ENCODE measurements around the gene LRRC8D.
A peak's percentile ranks its signal among the peaks of the same experiment; 100 is the strongest.

LRRC8D gene

DNA sequence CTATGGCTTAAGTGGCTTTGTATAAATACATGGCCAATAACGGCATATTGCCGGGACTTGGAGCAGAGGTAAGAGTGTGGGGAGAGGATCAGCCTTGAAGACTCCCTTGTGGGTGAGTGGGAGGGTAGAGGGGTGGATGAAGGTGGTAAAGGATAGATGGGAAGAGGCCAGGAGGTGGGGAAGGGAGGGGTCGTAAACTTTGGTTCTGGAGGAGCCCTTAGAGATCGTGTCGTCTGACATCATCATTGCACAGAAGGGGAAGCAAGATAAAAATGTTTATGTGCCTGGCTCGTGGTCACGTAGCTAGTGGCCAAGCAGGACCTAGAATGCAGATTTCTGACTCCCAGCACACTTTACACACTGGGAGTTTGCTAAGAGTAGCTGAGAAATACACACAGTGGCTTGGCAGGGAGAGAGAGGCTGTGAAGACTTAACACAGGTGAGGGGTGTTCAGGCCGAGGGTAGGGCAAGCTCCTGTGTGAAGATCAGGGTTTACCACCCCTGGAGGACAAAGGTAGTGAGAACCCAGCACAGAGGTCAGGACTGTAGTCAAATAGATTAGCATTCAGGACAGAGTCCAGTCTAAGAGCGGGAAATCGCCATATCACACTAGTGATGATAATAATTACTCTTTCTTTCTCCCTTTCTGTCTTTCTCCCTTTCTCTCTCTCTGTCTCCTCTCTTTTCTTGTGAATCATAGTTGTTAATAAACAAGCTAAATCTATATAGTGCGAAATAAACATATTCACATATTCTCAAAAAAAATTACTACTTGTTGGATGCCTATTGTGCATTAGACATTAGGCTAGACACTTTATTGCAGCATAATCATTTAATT is 75.5 kb downstream of the LRRC8D start:
- peak; percentile 91 for DNase-seq (ENCODE audit: low read depth)

DNA sequence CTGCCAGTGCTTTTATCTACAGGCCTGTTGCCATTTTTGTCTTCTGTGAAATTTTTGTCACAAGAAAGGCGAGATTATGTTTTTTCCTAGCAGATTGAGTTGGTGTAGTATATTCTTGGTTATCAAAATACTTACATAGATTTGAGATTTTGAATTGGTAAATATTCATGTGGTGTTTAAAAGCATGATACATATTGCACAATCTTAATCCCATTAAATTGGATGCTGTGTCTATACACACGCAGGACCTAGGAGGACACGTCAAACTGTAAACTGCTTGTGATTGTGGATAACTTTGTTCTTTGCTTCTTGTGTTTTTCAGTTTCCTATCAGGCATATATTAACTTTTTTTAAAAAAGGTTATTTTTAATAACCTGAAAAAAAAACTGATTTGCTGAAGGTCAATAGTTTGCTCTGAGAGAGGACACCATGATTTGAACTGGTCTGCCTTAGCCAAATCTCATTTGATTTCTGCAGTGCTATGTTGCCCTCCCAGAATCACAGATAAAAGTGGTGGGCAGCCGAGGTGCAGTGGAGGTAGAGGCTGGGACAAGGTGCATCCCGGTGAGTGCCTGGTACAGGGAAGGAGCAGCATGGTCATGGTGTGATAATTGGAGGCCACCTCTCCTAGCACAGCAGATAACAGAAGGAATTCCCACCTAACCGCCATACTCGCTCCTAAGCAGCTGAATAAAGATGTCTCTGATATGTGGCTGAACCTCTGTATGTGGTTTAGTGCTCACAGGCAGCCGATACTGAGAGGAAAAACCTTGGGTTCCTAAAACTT is 76.7 kb downstream of the LRRC8D start:
- DNase-seq (ENCODE audit: low read depth) = no peak

DNA sequence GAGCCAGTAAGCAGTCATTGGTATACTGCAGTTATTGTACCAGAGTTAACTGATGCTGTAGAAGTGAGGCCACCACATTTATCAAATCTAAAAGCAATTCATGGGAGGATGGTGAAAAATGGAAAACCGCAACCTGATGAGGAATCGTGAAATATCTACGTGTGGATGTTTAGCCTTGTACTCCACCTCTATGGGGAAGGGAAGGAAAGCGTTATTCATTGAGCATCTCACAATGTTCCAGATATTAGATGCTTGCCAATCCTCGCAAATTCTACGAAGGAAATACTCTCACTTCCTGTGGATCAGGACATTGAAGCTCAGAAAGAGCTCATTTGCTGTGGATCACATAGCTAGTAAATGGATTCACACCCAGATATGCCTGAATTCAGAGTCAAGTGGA is 77.3 kb downstream of the LRRC8D start:
- no peak for DNase-seq (ENCODE audit: low read depth)

DNA sequence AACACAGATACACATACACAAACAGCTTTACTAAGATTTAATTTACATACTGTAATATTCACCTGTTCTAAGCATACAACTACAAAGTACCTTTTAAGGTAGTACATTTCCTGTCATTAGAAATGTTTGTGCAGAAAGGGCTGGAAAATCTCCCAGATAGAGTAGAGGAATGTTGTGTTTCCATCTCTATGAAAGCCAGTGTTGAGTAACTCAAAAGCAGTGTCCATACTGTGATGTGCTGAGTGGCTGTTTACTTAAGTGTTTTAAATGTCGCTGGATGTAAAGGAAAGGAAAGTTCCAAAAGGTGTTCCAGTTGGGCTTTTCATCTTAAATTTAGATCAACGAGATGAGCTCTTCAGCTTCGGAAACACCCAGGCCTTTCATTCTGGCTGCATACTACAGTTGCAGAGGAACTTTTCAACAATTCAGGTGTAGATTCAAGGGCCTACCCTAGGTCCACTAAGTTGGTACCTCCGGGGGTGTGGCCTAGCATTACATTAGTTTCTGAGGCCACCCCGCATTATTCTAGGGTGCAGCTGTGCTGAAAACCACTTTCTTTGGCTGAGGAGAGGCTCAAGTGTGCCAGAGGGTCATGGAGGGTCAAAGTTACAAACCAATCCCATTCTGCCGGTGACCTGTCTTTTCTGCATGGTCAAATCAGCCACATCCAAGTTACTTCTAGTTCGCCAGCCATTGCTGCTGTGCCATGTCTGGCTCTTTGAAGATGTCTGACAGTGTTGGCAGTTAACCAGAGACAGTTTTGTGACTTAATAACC is 78.1 kb downstream of the LRRC8D start:
- DNase-seq (ENCODE audit: low read depth) = no peak

DNA sequence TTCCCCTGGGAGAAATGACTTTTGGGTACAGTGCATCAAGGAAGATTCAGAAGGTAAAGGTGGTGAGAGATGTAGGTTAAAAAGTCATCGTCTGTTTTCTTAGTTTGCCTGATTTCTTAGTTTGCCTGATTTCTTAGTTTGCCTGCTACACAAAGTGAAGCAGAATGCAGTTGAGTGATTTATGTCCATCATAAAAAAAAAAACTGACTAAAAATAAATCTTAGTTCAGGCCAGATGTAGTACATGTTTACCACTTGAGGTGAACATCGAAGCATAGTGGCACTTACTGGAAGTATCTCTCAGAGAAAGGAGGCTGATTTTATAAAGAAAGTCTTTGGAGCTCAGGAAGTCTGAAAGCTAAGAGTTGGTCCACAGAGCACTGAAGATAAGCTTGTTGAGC is 79.5 kb downstream of the LRRC8D start:
- DNase-seq (ENCODE audit: low read depth) = no peak

DNA sequence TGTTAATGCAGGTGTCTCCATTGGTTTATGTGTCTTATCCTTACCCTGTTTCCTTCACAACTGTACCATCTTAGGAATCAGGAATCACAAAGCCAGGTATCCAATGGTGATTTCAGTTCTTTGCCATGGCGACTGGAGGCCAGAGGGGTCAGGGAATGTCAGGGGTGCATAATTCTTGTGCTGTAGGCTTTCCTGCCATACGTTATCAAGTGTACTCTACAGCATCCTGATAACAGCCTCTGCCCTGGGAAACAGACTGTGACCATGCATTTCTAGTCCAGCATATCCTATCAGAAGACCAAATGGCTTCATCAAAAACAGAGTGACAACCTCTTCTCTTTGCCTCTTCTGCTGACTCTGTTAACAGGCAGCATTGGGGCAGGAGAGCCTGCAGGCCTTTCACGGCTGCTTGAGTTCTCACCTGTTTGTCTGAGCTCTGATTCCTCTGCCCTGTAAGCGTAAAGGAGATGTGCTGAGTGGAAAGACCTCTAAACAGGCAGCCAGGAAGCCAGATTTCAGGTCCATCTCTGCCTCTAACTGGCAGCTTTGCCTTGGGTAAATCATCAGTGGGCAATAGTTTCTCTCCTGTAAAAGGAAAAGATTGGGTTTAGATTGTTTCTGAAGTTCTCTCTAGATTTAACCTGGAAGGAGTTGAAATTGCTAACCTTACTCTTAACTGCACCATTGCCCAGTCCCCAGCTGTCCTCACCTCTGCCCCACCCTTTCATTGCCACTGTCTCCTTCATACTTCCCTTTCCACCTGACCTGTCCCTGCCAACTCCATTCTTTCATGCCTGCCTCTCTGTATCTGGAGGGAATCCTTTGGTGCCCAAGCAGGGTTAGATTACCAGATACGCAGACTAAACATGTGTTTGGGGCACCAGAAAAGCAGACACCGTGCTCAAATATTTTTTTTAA is 80.2 kb downstream of the LRRC8D start:
- DNase-seq (ENCODE audit: low read depth) = no peak

DNA sequence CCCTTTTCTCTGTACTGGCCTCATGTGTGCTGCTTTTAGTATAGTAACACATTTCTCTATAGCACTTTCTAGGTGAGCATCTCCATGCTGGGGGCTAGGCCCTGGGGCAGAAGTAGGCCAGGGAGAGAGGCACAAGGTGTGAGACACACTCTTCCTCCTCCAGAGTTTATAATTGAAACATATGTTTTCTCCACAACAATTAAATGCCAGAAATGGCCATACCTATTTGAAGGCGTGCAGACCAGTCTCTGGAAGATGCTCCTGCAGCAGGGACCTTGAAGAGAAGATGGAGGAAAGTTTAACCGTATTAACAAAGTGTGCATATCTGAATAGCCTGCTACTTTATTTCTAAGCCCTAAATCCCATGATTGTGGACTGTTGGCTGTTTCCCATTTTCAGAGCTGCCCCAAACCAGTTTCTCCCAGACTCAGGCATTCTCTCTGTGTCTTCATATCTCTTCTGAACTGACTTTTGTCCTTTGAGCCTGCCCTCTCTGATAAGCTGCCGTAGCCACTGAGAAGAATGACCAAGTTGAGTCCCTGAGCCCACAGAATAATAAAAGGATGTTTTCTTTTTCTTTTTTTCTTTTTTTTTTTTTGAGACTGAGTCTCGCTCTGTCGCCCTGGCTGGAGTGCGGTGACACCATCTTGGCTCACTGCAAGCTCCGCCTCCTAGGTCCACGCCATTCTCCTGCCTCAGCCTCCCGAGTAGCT is 81.3 kb downstream of the LRRC8D start:
- no peak for DNase-seq (ENCODE audit: low read depth)

DNA sequence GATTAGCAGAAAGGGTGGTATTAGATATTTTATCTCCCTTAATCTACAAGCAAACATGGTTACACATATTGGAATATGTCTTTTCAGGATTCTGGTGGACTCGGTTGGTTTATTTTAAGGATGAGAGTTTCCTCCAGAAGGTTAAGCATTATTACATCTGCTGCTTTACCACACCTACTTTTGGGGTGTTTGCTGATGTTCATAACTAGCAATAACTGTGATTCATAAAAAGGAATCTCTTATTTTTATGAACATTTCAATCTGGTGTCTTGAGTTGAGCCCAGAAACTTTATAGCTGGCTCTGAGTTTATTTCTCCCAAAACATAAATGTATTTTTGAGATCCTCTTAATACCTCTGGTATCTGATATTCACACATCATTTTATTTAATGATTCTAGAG is 82.7 kb downstream of the LRRC8D start:
- DNase-seq (ENCODE audit: low read depth) = no peak

DNA sequence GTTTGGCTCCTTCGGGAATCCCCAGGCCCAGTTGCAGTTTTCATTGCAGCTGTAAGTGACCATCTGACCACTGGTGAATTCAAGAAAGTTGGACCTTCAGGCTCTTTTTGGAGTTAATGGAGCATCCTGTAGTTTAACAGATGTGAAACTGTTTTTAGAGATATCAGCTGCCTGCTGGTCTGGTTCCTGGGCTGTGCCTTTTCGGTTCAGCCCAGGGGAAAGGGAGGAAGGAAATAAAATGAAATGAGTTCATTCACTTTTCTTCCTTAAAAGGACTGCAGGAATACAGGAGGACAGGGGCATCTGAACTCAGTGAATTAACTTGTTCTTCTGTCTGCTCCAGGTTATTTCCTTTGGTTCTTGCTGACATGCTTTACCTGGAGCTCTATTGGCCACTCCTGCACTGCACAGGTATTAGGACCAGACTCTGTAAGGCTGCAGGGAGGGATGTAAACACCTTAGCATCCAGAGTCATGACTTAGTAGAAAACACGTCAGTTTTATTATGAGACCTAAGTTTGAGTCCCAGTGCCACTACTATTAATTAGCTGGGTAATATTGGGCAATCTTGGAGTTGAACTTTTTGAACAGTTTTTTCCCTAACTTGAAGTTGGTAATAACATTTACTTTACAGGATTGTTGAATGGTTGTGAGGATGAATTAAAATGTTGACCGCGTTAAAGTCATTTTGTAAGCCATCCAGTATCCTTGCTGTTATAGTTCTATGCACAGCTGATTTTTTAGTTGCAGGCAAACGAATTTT is 83.6 kb downstream of the LRRC8D start:
- no peak for DNase-seq (ENCODE audit: low read depth)

DNA sequence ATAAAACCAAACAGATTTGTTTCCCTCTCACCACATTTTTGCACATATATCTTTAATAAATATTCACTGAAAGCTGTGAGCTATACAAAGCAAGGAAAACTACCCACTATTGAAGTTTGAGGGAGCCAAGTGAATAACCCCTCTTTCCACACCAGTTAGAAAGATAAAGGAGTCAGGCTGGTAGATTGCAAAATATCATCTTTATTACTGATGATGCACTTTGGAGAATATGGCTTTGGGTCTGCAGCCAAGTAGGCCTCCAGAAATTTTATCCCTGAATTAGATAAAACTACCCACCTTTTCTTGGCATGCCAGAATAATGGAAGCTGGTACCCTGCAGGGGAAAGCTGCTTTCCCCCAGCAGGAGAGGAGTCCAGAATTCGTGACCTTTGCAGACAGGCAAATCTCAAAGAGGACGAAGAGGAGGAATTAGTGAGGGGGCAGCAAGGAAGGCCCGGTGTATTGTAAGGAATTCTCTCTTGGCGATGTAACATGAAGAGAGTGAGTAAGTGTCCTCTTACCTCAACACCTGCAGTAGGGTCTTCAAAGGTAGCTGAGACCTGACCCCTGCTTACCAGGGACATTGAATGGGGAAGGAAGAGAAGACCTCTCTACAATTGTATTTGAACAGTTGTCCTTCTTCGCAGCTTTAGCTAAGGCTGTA is 84.7 kb downstream of the LRRC8D start:
- no peak for DNase-seq (ENCODE audit: low read depth)

DNA sequence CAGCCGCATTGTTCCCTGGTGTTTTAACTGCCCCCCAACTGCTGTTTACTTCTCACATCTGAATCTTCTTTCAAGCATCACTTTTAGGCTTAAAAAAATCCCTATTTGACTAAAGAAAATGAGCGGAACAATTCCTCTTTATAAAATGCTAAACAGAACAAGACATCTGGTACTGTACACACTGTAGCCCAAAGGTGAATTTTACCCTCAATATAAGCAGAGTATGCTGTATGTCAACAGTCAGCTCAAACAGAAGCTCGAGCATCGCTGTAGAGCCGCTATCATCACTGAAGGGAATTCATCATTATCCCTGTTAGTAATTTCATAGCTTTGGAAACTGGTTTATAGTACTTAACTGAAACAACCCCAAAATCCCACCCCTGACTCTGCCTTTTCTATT is 85.3 kb downstream of the LRRC8D start:
- no peak for DNase-seq (ENCODE audit: low read depth)

DNA sequence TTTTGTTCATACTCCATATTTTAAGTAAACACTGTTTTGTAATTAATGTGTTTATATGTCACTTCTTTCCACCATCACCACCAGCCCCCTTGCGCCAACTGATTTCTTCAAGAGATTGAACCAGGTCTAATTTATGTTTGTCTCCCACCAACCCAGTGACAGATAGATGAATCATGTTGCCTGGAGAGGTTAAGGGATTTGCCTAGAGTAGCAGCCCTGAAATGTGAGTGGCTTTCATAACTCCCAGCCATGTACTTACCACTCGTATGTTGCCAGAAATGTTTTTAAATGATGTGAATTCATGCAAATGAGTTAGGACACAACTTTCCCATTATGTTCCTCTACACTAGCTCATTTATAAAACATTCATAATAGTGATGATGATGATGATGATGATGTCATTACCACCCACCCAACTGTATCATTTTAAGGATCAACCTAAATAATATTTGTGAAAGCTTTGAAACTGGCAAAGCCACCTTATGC is 86.9 kb downstream of the LRRC8D start:
- no peak for DNase-seq (ENCODE audit: low read depth)

DNA sequence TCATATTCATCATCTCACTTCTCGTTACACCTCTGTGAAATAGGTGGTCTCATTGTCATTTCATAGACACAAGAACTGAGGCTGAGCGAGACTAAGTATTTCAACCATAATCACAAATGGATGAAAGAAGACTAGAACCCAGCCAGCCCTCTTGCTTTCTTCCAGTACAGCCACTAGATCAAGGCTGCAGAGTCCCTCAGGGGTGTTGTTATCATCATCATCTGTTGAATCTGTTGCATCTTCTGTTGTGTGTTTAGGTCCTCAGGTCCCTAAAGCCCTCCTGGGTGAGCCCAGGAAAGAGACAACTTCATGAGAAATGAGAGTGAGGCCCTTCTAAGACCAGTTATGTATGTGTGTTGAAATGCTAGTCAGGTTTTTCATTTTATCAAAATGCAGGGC is 87.4 kb downstream of the LRRC8D start:
- no peak for DNase-seq (ENCODE audit: low read depth)

DNA sequence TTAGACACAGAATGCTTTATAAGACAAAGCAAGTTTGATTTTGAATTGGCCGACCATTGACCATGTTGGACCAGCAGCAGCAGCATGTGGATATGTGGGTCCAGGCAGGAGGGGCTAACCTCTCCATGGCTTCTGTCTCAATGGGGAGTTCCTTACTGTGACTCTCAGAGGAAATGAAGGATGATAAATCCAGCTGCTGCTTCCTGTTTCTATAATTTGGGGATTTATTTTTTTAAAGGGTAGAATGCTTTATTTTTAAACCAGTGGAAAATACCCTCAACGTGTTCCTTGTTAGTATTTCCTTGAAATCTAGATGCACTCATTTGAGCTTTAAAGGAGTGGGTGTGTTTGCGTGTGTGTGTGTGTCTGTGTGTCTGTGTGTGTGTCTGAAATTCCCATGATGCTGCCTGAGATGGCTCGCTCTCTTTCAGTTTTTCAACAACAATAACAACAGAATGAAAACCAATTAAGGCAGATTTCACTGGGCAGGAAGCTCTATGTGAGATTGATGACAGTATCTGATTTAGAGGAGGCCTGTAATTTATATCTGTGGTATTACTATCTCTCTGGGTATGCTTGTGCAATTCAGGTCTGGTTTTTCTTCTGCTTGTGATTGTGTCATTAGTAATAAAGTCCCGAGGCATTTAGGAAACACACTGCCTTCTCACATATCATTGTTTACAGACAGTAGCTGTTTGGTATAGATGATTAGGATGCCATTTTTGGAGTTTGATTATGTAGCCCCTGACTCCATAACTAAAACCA is 88.0 kb downstream of the LRRC8D start:
- no peak for DNase-seq (ENCODE audit: low read depth)

DNA sequence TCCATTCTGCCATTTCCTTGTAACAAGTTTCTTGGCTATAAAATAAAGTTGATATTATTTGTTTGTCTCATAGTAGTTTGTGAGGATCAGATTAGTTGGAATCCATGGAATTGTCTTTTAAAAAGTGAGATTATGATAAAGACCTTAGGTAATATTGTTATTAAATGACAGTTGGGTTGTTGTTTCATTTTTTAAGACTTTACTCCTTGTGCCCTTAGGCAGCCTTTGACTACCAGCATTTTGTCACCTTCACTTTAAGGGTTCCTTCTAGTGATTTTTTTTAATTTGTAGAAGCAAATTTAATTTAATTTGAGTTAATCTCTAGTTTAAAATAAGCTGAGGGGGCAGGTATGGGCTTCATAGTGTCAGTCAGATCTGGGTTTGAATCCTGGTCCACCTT is 89.4 kb downstream of the LRRC8D start:
- no peak for DNase-seq (ENCODE audit: low read depth)

DNA sequence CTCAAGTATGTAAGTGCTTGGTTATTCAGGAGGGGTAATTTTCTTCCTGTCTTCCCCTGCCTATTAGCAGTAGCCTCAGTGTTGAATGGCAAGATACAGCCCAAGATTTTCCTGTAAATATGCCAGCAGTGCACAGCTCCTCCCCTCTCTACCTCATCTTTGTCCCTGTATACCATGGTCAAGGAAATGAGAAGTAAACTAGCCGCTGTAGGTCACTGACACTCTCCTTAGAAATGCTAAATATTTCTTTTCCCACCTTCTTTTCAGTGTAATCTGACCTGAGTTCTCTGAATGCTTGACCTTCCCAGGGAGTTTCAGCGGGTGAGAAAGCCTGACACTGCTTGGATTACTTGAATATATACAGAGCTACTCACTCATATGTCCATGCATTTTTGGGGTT is 89.9 kb downstream of the LRRC8D start:
- DNase-seq (ENCODE audit: low read depth) = no peak

DNA sequence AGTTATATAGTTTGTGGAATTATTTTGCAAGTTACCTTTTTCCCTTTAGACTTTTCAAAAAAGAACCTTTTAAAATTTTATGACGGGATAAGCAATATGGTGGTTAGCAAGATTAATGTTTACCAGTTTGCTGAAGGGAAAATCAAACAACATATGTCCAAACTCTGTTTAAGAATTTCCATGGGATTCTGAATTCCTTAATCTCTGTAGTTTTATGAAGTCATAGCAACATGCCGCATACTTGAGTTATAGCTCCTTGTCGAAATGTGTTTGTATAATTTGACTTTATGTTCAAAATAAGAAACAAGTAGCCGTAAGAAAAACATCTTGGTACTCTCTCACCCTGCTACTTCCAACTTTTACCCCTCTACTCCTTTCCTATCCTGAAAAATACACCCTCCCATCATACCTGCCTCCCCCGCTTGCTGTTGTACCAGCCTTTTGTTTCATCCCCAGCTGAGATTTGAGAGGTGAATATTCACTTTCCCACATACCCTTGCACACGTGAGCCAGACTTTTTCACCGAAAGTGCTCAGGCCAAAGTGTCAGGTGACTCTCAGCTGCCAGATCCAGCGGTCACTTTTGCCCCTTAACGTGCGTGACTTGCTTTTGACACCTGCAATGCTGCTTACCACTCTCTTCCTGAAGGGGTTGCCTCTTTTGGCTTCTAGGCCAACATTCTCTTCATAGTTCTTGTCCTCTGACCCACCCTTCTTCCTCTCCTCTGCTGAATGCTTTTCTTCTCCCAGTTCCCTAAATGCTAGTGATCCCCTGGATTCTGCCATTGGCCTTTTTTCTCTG is 90.6 kb downstream of the LRRC8D start:
- no peak for DNase-seq (ENCODE audit: low read depth)

DNA sequence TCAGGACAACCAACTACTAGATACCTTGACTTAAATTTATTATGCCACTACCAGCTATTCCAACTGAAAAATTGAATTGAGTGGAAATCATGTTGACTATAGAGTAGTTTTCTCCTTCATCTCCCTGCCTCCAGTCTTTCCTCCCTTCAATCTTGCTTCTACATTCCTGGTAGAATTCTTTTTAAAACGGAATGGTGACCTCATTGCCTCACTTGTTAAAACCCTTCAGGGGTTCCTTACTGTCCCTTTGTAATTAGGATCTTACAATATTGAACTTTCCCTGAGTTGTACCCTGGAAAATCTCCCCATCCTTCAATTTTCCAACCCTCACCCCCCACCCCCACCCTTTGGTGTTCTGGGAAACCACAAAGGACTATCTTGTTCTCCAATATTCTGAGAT is 91.2 kb downstream of the LRRC8D start:
- no peak for DNase-seq (ENCODE audit: low read depth)

Measured in CMK (cell line).